Limb (tissue), 2 donors: ENCODE results near the gene FUT7.
A peak's percentile ranks its signal among the peaks of the same experiment; 100 is the strongest.

Experiments used
- DNase-seq, 2 donors: peaks; one replicate each; pipeline ENCODE4 v3.0.0-alpha.2; 2016; ENCODE audit errors: extremely low spot score in 2 of 2

Gene FUT7, protein sequence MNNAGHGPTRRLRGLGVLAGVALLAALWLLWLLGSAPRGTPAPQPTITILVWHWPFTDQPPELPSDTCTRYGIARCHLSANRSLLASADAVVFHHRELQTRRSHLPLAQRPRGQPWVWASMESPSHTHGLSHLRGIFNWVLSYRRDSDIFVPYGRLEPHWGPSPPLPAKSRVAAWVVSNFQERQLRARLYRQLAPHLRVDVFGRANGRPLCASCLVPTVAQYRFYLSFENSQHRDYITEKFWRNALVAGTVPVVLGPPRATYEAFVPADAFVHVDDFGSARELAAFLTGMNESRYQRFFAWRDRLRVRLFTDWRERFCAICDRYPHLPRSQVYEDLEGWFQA

DNA sequence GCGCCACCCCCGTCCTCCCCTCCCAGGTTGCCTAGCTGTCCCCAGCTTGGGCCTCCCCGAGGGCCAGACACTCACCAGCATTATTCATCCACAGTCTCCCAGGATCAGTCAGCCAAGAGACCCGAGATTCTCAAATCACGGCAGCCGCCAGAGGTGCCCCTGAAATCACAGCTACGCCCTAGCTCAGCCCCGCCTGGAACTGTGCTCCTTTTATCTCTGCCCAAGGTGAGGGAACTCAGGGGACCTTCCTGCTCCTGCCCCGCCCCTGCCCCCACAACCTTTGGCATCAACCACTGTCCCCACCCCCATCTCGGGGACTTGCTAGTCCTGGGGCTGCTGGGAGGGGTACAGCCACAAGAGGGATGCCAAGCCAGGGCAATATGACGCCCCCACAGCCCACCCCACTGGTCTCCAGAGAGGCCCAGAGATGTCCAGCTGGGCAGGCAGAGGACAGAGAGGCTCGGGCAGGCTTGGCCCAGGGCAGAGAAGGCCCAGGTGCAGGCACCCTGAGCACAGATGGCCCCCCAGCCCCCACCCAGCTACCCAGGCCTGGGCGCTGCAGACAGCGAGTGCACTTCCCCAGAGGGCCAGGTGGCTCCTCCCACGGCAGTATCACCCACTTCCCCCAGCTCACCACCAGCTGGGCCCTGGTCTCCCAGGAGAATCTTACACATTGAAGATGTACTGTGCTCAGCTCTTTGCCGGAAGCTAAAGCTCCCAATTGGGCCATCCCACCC, at the start of gene FUT7:
Gene FUT7 (minus strand): TSS at position 185 of the 737 bp plus-strand sequence. CDS start 97 bp downstream, at position 88.
- DNase-seq: no peak

- no peak for DNase-seq
Measured at GRCh38 chr9:137080260-137081122, 48.6 kb upstream of the FUT7 start.

- no peak for DNase-seq
Measured at GRCh38 chr9:137079401-137079787, 47.5 kb upstream of the FUT7 start.

GRCh38 chr9:137078701-137079400, 47.0 kb upstream of the FUT7 start:
- no peak for DNase-seq

GRCh38 chr9:137077758-137078693, 46.1 kb upstream of the FUT7 start:
- DNase-seq: peak in 1 of 2 donors; percentile 42

GRCh38 chr9:137077010-137077747, 45.3 kb upstream of the FUT7 start, which contains the start of gene UAP1L1:
UAP1L1 (plus strand) TSS chr9:137077517; CDS start chr9:137077533, 16 bp downstream.
- peak in 1 of 2 donors; percentile 50 for DNase-seq

DNA sequence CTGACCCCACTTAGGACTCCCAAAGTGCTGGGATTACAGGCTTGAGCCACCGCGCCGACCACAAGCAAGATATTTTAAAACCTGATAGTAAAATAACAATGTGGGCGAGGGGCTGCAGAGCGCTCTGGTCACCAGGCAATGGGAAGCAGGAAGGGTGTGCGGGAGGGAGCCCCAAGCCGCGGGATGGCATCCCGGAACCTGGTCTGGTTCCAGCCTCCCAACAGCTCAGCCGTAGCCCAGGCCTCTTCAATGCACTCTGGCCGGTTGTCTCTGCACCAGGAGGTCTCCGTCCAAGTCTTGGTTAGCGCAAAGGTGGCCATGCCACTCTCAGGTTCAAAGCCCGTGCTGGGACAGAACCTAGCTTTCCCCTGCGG, 44.7 kb upstream of the FUT7 start:
- no peak for DNase-seq

GRCh38 chr9:137075275-137075775, 43.4 kb upstream of the FUT7 start:
- DNase-seq: no peak

DNA sequence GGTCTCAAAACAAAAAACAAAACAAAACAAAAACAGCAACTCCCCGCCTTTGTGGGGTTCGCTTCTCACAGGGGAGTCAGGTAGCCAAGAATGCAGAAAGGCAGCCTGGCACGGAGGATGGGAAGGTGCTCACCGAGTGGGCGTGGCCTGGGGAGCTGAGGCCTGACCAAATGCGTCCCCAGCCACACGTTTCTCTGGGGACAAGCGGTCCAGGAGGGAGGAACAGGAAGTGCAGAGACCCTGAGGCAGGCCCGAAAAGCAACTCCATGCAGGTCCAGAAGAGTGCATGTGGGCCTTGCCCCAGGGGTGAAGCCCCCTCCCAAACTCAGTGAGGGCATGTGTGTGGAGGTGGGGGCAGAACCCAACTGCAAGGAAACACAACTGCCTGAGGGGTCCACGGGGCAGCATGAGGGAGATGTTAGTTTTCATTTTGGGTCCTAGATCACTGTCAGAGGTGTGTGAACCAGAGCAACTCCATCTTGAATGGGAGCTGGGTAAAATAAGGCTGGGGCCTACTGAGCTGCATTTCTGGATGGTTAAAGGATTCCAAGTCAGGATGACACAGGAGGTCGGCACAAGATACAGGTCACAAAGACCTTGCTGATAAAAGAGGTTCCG, 42.9 kb upstream of the FUT7 start:
- DNase-seq: no peak

- DNase-seq: no peak
Measured at GRCh38 chr9:137073992-137074399, 42.1 kb upstream of the FUT7 start.

- DNase-seq: no peak
Measured at GRCh38 chr9:137071282-137071681, 39.4 kb upstream of the FUT7 start.

- peak in 1 of 2 donors; percentile 58 for DNase-seq
Measured at GRCh38 chr9:137070906-137071275, 39.0 kb upstream of the FUT7 start.

DNA sequence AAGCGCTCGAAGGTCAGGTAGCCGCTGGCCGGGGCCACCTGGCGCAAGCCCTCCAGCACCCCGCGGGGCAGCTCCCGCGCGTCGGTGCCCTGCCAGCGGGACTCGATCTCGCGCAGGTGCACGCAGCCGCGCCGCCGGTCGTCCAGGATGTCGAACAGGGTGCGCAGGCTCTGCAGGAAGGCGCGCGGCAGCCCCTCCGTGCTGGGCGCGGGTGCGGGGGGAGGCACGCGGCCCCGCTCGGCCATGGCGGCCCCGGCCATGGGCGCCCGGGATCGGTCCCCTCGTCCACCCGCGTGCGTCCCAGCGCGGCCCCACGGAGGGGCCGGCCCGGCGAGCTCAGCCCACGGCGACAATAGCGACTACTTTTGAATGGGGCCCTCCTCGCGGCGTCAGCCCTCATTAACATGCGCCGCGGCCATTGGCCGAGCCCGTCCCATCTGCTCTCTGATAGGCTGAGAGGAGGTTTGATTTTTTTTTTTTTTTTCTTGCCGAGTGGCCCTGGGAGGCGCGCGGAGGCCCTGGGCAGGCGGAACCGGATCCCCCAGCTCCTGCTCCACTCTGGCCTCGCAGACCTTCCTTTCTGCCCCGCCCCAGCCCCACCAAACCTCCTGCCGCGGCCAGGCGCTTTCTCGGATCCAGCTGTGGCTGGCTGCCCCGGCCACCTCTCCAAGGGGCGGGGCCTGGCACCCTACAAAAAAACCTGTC, 38.5 kb upstream of the FUT7 start, which contains the start of gene SAPCD2:
Gene SAPCD2 (minus strand): TSS at position 357 of the 705 bp plus-strand sequence. CDS start 97 bp downstream, at position 260.
- DNase-seq: peak; percentile 79 to 86

- peak in 1 of 2 donors; percentile 35 for DNase-seq
Measured at GRCh38 chr9:137069508-137070091, 37.7 kb upstream of the FUT7 start.

- DNase-seq: peak in 1 of 2 donors; percentile 35
Measured at GRCh38 chr9:137068539-137069507, 36.9 kb upstream of the FUT7 start.

- peak in 1 of 2 donors; percentile 80 for DNase-seq
Measured at GRCh38 chr9:137067860-137068538, 36.1 kb upstream of the FUT7 start.
